GM12878 (cell line): ENCODE data around the gene SLC5A1. TPM values are rescaled to one million over a fixed set of nuclear protein-coding genes. Genes with fewer than 3 reads are reported as not detected.

ENCODE experiments used
- ATAC-seq: fragments of 200-7000 bp; cut with Tn5 transposase; 3 replicates; pipeline ENCODE4 v1.9.1; 2020; ENCODE audit warnings: mild to moderate bottlenecking, moderate library complexity
- BruUV-seq: library from RNA; stranded (reverse); fragments of 400-500 nt; replicated peaks from 2 replicates; lab custom pipeline; 2021; lab: Mats Ljungman, UMichigan
- CTCF ChIA-PET: fragments of 300-600 bp; sonication (Branson Sonifier 250); formaldehyde crosslinking; extraction: SDS; loops from one replicate; lab custom pipeline; 2021; ENCODE audit warnings: inconsistent platforms; lab: Yijun Ruan, JAX
- POLR2A ChIA-PET: fragments of 350-600 bp; formaldehyde crosslinking; extraction: SDS; loops from one replicate; lab custom pipeline; 2021; ENCODE audit warnings: inconsistent platforms; lab: Charles Lee
- RAD21 ChIA-PET: fragments of 300-600 bp; sonication (Branson Sonifier 250); formaldehyde crosslinking; loops from one replicate; lab custom pipeline; 2023; ENCODE audit warnings: antibody characterized with exemption; ENCODE audit not compliant: unreplicated experiment; lab: Charles Lee
- SMC1A ChIA-PET: fragments of 300-600 bp; sonication (Branson Sonifier 250); formaldehyde crosslinking; loops from one replicate; lab custom pipeline; 2023; ENCODE audit not compliant: unreplicated experiment, uncharacterized antibody; lab: Charles Lee
- DNase-seq: peaks from one replicate; pipeline ENCODE4 v3.0.0-alpha.2; 2011; ENCODE audit warnings: low read depth, low spot score
- FAIRE-seq: peaks from 3 replicates; lab custom pipeline; 2011; peaks lifted over from hg19 to GRCh38; lab: Jason Lieb, UNC
- H2AFZ ChIP-seq: 2 replicates; pipeline ENCODE4 v1.6.0; 2011; ENCODE audit warnings: low read depth, low read length, control low read depth; ENCODE audit not compliant: control insufficient read depth
- H3K27ac ChIP-seq: 2 replicates; pipeline ENCODE4 v1.5.1; 2011; ENCODE audit warnings: control low read depth; ENCODE audit not compliant: control insufficient read depth, insufficient read depth
- H3K27me3 ChIP-seq, 2 experiments: replicated peaks in 1 of 2; 2 replicates each; pipeline versions ENCODE4 v1.6.0 to v1.6.1; 2011; ENCODE audit warnings: low read length in 1 of 2; ENCODE audit not compliant: control insufficient read depth in 2 of 2, insufficient read depth in 2 of 2
- H3K36me3 ChIP-seq, 2 experiments: 2 replicates each; pipeline ENCODE4 v1.5.1; 2011; ENCODE audit warnings: low read length in 1 of 2; ENCODE audit not compliant: control insufficient read depth in 2 of 2, insufficient read depth in 2 of 2
- H3K4me1 ChIP-seq: 2 replicates; pipeline ENCODE4 v1.6.1; 2011; ENCODE audit warnings: mild to moderate bottlenecking, low read length, moderate library complexity, mixed read lengths; ENCODE audit not compliant: control insufficient read depth, insufficient read depth
- H3K4me2 ChIP-seq: 2 replicates; pipeline ENCODE4 v1.6.0; 2011; ENCODE audit warnings: control low read depth; ENCODE audit not compliant: control insufficient read depth, insufficient read depth
- H3K4me3 ChIP-seq: fragments of 200-600 bp; sonication (generic); 2 replicates; pipeline ENCODE4 v1.5.1; 2016
- H3K79me2 ChIP-seq: 2 replicates; pipeline ENCODE4 v1.6.0; 2011; ENCODE audit warnings: low read length; ENCODE audit not compliant: control insufficient read depth, insufficient read depth
- H3K9ac ChIP-seq: 2 replicates; pipeline ENCODE4 v1.8.0; 2011; ENCODE audit warnings: low read length, control low read depth, mixed read lengths; ENCODE audit not compliant: control insufficient read depth, insufficient read depth
- H3K9me3 ChIP-seq: replicated peaks from 3 replicates; pipeline ENCODE4 v1.5.1; 2011; ENCODE audit warnings: mild to moderate bottlenecking, low read length; ENCODE audit not compliant: control insufficient read depth, insufficient read depth
- H4K20me1 ChIP-seq: 2 replicates; pipeline ENCODE4 v1.6.0; 2011; ENCODE audit not compliant: control insufficient read depth, insufficient read depth
- CHD2 ChIP-seq: IDR thresholded peaks from 2 replicates; pipeline ENCODE4 v1.6.1; 2011; ENCODE audit warnings: low read depth, low read length, improper control_type of control experiment, borderline replicate concordance
- CUX1 ChIP-seq: IDR thresholded peaks from 2 replicates; pipeline ENCODE4 v1.6.1; 2012; ENCODE audit warnings: improper control_type of control experiment, low read depth, low read length; ENCODE audit not compliant: insufficient replicate concordance
- DPF2 ChIP-seq: fragments of 450-650 bp; IDR thresholded peaks from 2 replicates; pipeline ENCODE4 v1.6.1; 2017; ENCODE audit warnings: mild to moderate bottlenecking
- GATAD2B ChIP-seq: fragments of 450-650 bp; conservative IDR thresholded peaks from 2 replicates; pipeline ENCODE4 v1.6.1; 2017; ENCODE audit warnings: low read depth, mild to moderate bottlenecking, moderate library complexity
- HSF1 ChIP-seq: fragments of 150-350 bp; IDR thresholded peaks from 2 replicates; pipeline ENCODE4 v1.6.1; 2014; ENCODE audit warnings: mild to moderate bottlenecking, low read depth, low read length
- IRF4 ChIP-seq: IDR thresholded peaks from 2 replicates; pipeline ENCODE4 v1.6.1; 2011; ENCODE audit warnings: low read depth, low read length
- JUND ChIP-seq: IDR thresholded peaks from 2 replicates; pipeline ENCODE4 v1.6.1; 2012; ENCODE audit warnings: low read depth, mild to moderate bottlenecking, low read length, improper control_type of control experiment, moderate library complexity
- MEF2A ChIP-seq: IDR thresholded peaks from 2 replicates; pipeline ENCODE4 v1.6.1; 2011; ENCODE audit warnings: low read depth, mild to moderate bottlenecking, low read length, moderate library complexity; ENCODE audit not compliant: insufficient read depth
- POLR2A ChIP-seq: IDR thresholded peaks from 2 replicates; pipeline ENCODE4 v1.6.1; 2011; ENCODE audit warnings: low read depth, mild to moderate bottlenecking, low read length
- RAD21 ChIP-seq: IDR thresholded peaks from 2 replicates; pipeline ENCODE4 v1.6.1; 2011; ENCODE audit warnings: mild to moderate bottlenecking, low read depth, low read length, moderate library complexity; ENCODE audit not compliant: insufficient read depth
- RAD51 ChIP-seq: fragments of 450-650 bp; IDR thresholded peaks from 2 replicates; pipeline ENCODE4 v1.6.1; 2016; ENCODE audit warnings: moderate library complexity, mild to moderate bottlenecking, inconsistent platforms
- SMARCA5 ChIP-seq: fragments of 450-650 bp; IDR thresholded peaks from 2 replicates; pipeline ENCODE4 v1.6.1; 2017; ENCODE audit warnings: mild to moderate bottlenecking
- SMC3 ChIP-seq: IDR thresholded peaks from 2 replicates; pipeline ENCODE4 v1.6.1; 2011; ENCODE audit warnings: low read length, improper control_type of control experiment, borderline replicate concordance
- STAT1 ChIP-seq: fragments of 450-650 bp; conservative IDR thresholded peaks from 2 replicates; pipeline ENCODE4 v1.6.1; 2014; ENCODE audit warnings: antibody characterized with exemption, mild to moderate bottlenecking
- WGBS: methylation state at CpG from one replicate; pipeline ENCODE4 v1.1.6; 2016; ENCODE audit warnings: low lambda C conversion rate; ENCODE audit not compliant: insufficient replicate concordance, insufficient coverage; ENCODE audit errors: missing lambda C conversion rate; 5-methylcytosine and 5-hydroxymethylcytosine counted together
- in situ Hi-C: fragments of 300-500 bp; cut with MboI; formaldehyde crosslinking; loops from 9 replicates; pipeline ENCODE4 v1.14.3; 2018; ENCODE audit warnings: mixed read lengths
- intact Hi-C: fragments of 100-400 bp; cut with micrococcal nuclease; formaldehyde crosslinking; loops from one replicate; pipeline ENCODE4 v1.14.2; 2022; ENCODE audit not compliant: unreplicated experiment
- polyA plus RNA-seq, 11 experiments: library from polyadenylated mRNA; depleted of rRNA in 4 of 11; unstranded in 6 of 11; stranded (reverse) in 5 of 11; fragments of >200 nt; fragmentation: Nextera tagmentation in 4 of 11; fragmentation: Illumina TruSeq in 1 of 11; extraction: Ambion mirVana in 4 of 11; extraction: Trizol in 1 of 11; gene quantifications; 1 replicate in 1 of 11; 2 replicates in 10 of 11; pipeline versions ENCODE4 v1.2.1 to v1.2.3, GENCODE V29; 2011 to 2016; ENCODE audit warnings: inconsistent platforms in 2 of 11, missing spikeins in 2 of 11, low read depth in 1 of 11
- total RNA-seq, 4 experiments: library from RNA; depleted of rRNA in 3 of 4; stranded (reverse); fragments of >200 nt in 3 of 4; fragmentation: Illumina TruSeq in 1 of 4; extraction: Trizol in 1 of 4; gene quantifications; 2 replicates each; pipeline versions ENCODE4 v1.2.1 to v1.2.3, GENCODE V29; 2013 to 2021

Gene SLC5A1
- total and polyA plus RNA-seq, 10 of the 15 experiments (the other 5 are each of a cell fraction or from before 2014, with no cell fraction given), result 0.01 TPM; not detected in 9

DNA sequence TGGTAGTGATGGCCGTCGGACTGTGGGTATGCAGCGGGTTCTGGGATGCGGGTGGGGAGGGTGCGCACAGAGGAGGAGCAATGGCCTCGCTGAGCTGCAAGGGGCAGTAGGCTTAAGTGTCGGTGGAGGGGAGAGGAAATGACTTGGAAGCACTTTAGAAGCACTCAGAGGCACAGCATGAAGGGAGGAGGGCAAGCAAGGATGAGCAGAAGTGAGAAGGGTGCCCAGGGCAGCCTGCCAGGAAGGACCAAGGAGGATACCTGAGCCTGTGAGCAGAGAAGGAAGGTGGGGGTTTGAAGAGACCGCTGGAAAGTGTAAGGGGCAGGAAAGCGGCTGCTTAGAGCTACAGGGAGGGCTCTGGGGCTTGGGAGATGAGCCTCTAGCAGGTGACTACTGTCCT is 330 bp downstream of the SLC5A1 start:
- no peaks in the 10 kb centered on the region for H4K20me1 ChIP-seq
- no peak for ATAC-seq
- H3K4me1 ChIP-seq, result no peaks in the 10 kb centered on the region
- DNase-seq, result no peak
- ChIA-PET POLR2A (no interaction called here), CTCF (no interaction called here), SMC1A (no interaction called here), RAD21 (no interaction called here)
- H3K27ac ChIP-seq, result no peak overlapping the region
- no peaks in the 10 kb centered on the region for H3K36me3 ChIP-seq
- no peak overlapping the region for H3K4me2 ChIP-seq
- in situ Hi-C loops, result no loop called here
- H2AFZ ChIP-seq, result no peak overlapping the region
- TF ChIP-seq STAT1 (no peak), CUX1 (no peak), JUND (no peak), HSF1 (no peak), SMARCA5 (no peak), DPF2 (no peak), MEF2A (no peak), RAD21 (no peak), SMC3 (no peak), CHD2 (no peak), POLR2A (no peak), GATAD2B (no peak), RAD51 (no peak), IRF4 (no peak)
- BruUV-seq, result no TSS peak
- H3K9ac ChIP-seq, result no peak overlapping the region
- H3K27me3 ChIP-seq, result peaks cover 2 to 10% of the 10 kb centered on the region in 2 experiments
- FAIRE-seq, result no peak
- H3K9me3 ChIP-seq, result no peaks in the 10 kb centered on the region
- WGBS, result 19% methylated on average over 9 of the region's 9 CpGs
- no peaks in the 10 kb centered on the region for H3K79me2 ChIP-seq
- no peak overlapping the region for H3K4me3 ChIP-seq
- intact Hi-C loops, result no loop called here
